ENCODE measurements around the gene CREBRF. TPM values are rescaled to one million over a fixed set of nuclear protein-coding genes. Genes with fewer than 3 reads are reported as not detected.

Gene CREBRF
- total and polyA plus RNA-seq, 2 of the 8 experiments (the other 6 are each of a cell fraction or from before 2014, with no cell fraction given): 1.2 to 4.7 TPM

- Histone ChIP-seq H2BK120ac (replicated peaks; ENCODE audit: low read depth, low read length) (no peak overlapping the region), H3K18ac (ENCODE audit: extremely low read depth, low read length) (no peak overlapping the region), H4K8ac (ENCODE audit: extremely low read depth, insufficient read depth, low read length) (no peak overlapping the region), H2BK20ac (ENCODE audit: low read length) (no peak overlapping the region), H3K14ac (ENCODE audit: insufficient read length) (no peak overlapping the region), H4K91ac (replicated peaks; ENCODE audit: insufficient read length, low read length) (no peak overlapping the region), H3K4me1 (replicated peaks in 1 of 4; ENCODE audit: control insufficient read depth in 3 of 4, insufficient read depth in 4 of 4, low read length in 3 of 4) (peaks cover 0 to under 1% (median 0%) of the 10 kb centered on the region in 4 experiments; a peak in 3 of 7 replicates), H3K4me2 (ENCODE audit: insufficient read depth in 1 of 2, low read depth in 2 of 2, low read length in 2 of 2) (no peak overlapping the region), H2BK12ac (ENCODE audit: low read depth, low read length) (no peak overlapping the region), H2BK15ac (ENCODE audit: low read length) (no peak overlapping the region), H2AFZ (ENCODE audit: low read length) (no peak overlapping the region), H4K5ac (ENCODE audit: insufficient read length, low read depth, low read length) (no peak overlapping the region), H3K56ac (replicated peaks; ENCODE audit: insufficient read length, low read depth, low read length) (no peak overlapping the region), H3K9me3 (ENCODE audit: insufficient read depth in 2 of 2, low read depth in 1 of 2, low read length in 1 of 2) (no peaks in the 10 kb centered on the region), H3K9ac (replicated peaks in 1 of 4; ENCODE audit: extremely low read depth in 1 of 4, low read depth in 3 of 4, low read length in 3 of 4) (no peak overlapping the region), H3K79me1 (ENCODE audit: low read depth, low read length) (no peaks in the 10 kb centered on the region), H3K27me3 (replicated peaks in 1 of 4; ENCODE audit: control insufficient read depth in 3 of 4, extremely low read depth in 1 of 4, insufficient read depth in 3 of 4, low read length in 3 of 4) (no peaks in the 10 kb centered on the region), H3K79me2 (ENCODE audit: control insufficient read depth in 1 of 2, insufficient read depth in 2 of 2, low read length in 2 of 2) (peaks cover 0 to 4% of the 10 kb centered on the region in 2 experiments; a peak in 1 of 4 replicates), H2AK5ac (ENCODE audit: low read depth, low read length) (no peak overlapping the region), H2BK5ac (ENCODE audit: low read depth, low read length) (no peak overlapping the region), H3K23ac (ENCODE audit: insufficient read length) (no peak overlapping the region), H3K36me3 (ENCODE audit: control insufficient read depth in 2 of 4, insufficient read depth in 4 of 4, low read length in 3 of 4) (peaks cover 0 to 5% (median 1%) of the 10 kb centered on the region in 4 experiments; a peak in 2 of 8 replicates), H3K4me3 (ENCODE audit: extremely low read depth in 1 of 4, insufficient read depth in 2 of 4, low read depth in 3 of 4, low read length in 4 of 4) (no peak overlapping the region), H3K27ac (ENCODE audit: low read depth, low read length) (no peak overlapping the region), H3K23me2 (ENCODE audit: low read depth, low read length) (no peaks in the 10 kb centered on the region), H4K20me1 (replicated peaks in 1 of 2; ENCODE audit: control insufficient read depth in 1 of 2, insufficient read depth in 2 of 2, low read length in 2 of 2) (peaks cover 0 to 3% of the 10 kb centered on the region in 2 experiments), H3K4ac (replicated peaks; ENCODE audit: insufficient read length, low read depth, low read length) (no peak overlapping the region)
- POLR2A ChIA-PET (ENCODE audit: partially characterized antibody): no interaction called here
- DNase-seq (ENCODE audit: low read depth in 1 of 2, low spot score in 2 of 2): no peak
- CTCF ChIA-PET (ENCODE audit: partially characterized antibody): interaction anchor here (0.9 to 2.1 kb wide), 4 partner anchors 13 to 139 kb away, joined by 3 to 7 read pairs (median 4); no protein-coding TSS in a partner anchor
- TF ChIP-seq TBP (IDR thresholded peaks at IDR 0.05; ENCODE audit: low read depth, low read length) (no peak), SIX5 (IDR thresholded peaks at IDR 0.05; ENCODE audit: low read depth, low read length) (no peak), CTCF (IDR thresholded peaks at IDR 0.05; ENCODE audit: control extremely low read depth in 1 of 3, insufficient read depth in 1 of 3, low read depth in 1 of 3, low read length in 3 of 3) (no peak), EGR1 (IDR thresholded peaks at IDR 0.05; ENCODE audit: borderline replicate concordance, low read depth, low read length) (no peak), SRF (IDR thresholded peaks at IDR 0.05; ENCODE audit: low read depth, low read length) (no peak), POLR2AphosphoS5 (IDR thresholded peaks at IDR 0.05; ENCODE audit: low read depth, low read length) (no peak), ZNF274 (IDR thresholded peaks at IDR 0.05; ENCODE audit: borderline replicate concordance, extremely low read depth, low read length) (no peak), CREB1 (IDR thresholded peaks at IDR 0.05) (no peak), SP1 (IDR thresholded peaks at IDR 0.05; ENCODE audit: low read depth, low read length) (no peak)
- no peak for FAIRE-seq
- WGBS, 2 experiments (ENCODE audit: extremely low coverage in 1 of 2, insufficient coverage in 1 of 2, insufficient read length in 1 of 2, insufficient replicate concordance in 2 of 2, low coverage in 1 of 2, low lambda C conversion rate in 2 of 2, missing lambda C conversion rate in 1 of 2): 91% methylated on average over 6 of the region's 6 CpGs; no CpG with 5 or more reads in 1 of the 2 experiments
Observed at GRCh38 chr5:173033923-173034322, 22.2 kb upstream of the CREBRF start.

All from H1 (cell line).